IMR-90 (cell line): ENCODE measurements around the gene GRB2. TPM values are rescaled to one million over a fixed set of nuclear protein-coding genes. Genes with fewer than 3 reads are reported as not detected.

Source experiments
- ATAC-seq: fragments of 200-7000 bp; cut with Tn5 transposase; 2 replicates; pipeline ENCODE4 v1.9.1; 2020; ENCODE audit warnings: low read depth, mild to moderate bottlenecking, moderate library complexity
- BruUV-seq: library from RNA; stranded (reverse); fragments of 400-500 nt; replicated peaks from 2 replicates; lab custom pipeline; 2021; lab: Mats Ljungman, UMichigan
- CTCF ChIA-PET: fragments of 300-600 bp; formaldehyde crosslinking; extraction: SDS; loops from one replicate; lab custom pipeline; 2021; ENCODE audit warnings: antibody characterized with exemption; lab: Yijun Ruan, JAX
- POLR2A ChIA-PET: fragments of 300-600 bp; sonication (Branson Sonifier 250); formaldehyde crosslinking; loops from one replicate; lab custom pipeline; 2022; ENCODE audit warnings: antibody characterized with exemption; ENCODE audit not compliant: unreplicated experiment; lab: Charles Lee
- DNase-seq: peaks from one replicate; pipeline ENCODE4 v3.0.0; 2013
- H2AFZ ChIP-seq: replicated peaks from 2 replicates; pipeline ENCODE3; 2013; ENCODE audit warnings: low read length, mild to moderate bottlenecking; ENCODE audit not compliant: poor library complexity
- H2AK5ac ChIP-seq: 2 replicates; pipeline ENCODE4 v1.6.1; 2013; ENCODE audit warnings: low read depth, low read length, inconsistent platforms
- H2AK9ac ChIP-seq: replicated peaks from 2 replicates; pipeline ENCODE3; 2013; ENCODE audit warnings: mild to moderate bottlenecking, low read depth, low read length, moderate library complexity; ENCODE audit not compliant: poor library complexity
- H2BK120ac ChIP-seq: 2 replicates; pipeline ENCODE4 v1.6.1; 2013; ENCODE audit warnings: low read depth, low read length, inconsistent platforms
- H2BK15ac ChIP-seq: 3 replicates; pipeline ENCODE4 v1.6.1; 2013; ENCODE audit warnings: low read depth, low read length, inconsistent platforms
- H2BK20ac ChIP-seq: 2 replicates; pipeline ENCODE4 v1.6.1; 2013; ENCODE audit warnings: low read depth, mild to moderate bottlenecking, inconsistent platforms, low read length, moderate library complexity
- H2BK5ac ChIP-seq: 2 replicates; pipeline ENCODE4 v1.6.1; 2013; ENCODE audit warnings: mild to moderate bottlenecking, low read depth, low read length, inconsistent platforms; ENCODE audit not compliant: poor library complexity, severe bottlenecking
- H3K14ac ChIP-seq: replicated peaks from 2 replicates; pipeline ENCODE4 v1.6.1; 2013; ENCODE audit warnings: low read depth, low read length, inconsistent platforms
- H3K18ac ChIP-seq: 2 replicates; pipeline ENCODE4 v1.6.1; 2013; ENCODE audit warnings: low read depth, low read length, control low read depth
- H3K23ac ChIP-seq: 2 replicates; pipeline ENCODE4 v1.6.1; 2013; ENCODE audit warnings: low read depth, low read length, inconsistent platforms
- H3K27ac ChIP-seq: 2 replicates; pipeline ENCODE4 v1.5.1; 2013; ENCODE audit warnings: mild to moderate bottlenecking, control low read depth, low read length; ENCODE audit not compliant: insufficient read depth
- H3K27me3 ChIP-seq: 2 replicates; pipeline ENCODE4 v1.6.1; 2013; ENCODE audit warnings: low read length; ENCODE audit not compliant: control insufficient read depth, insufficient read depth
- H3K36me3 ChIP-seq: 2 replicates; pipeline ENCODE4 v1.6.1; 2013; ENCODE audit warnings: low read length, mixed read lengths; ENCODE audit not compliant: control insufficient read depth, insufficient read depth
- H3K4ac ChIP-seq: 2 replicates; pipeline ENCODE4 v1.6.1; 2013; ENCODE audit warnings: low read depth, low read length, inconsistent platforms
- H3K4me1 ChIP-seq: 2 replicates; pipeline ENCODE4 v1.6.1; 2013; ENCODE audit warnings: low read length, mixed read lengths; ENCODE audit not compliant: control insufficient read depth, insufficient read depth
- H3K4me2 ChIP-seq: 2 replicates; pipeline ENCODE4 v1.6.1; 2013; ENCODE audit warnings: low read depth, mild to moderate bottlenecking, control low read depth, low read length, moderate library complexity
- H3K4me3 ChIP-seq: 2 replicates; pipeline ENCODE4 v1.5.1; 2013; ENCODE audit warnings: low read depth, mild to moderate bottlenecking, control low read depth, low read length, moderate library complexity; ENCODE audit not compliant: insufficient read depth
- H3K56ac ChIP-seq: 2 replicates; pipeline ENCODE4 v1.6.1; 2013; ENCODE audit warnings: low read length, inconsistent platforms; ENCODE audit not compliant: insufficient read depth; ENCODE audit errors: extremely low read depth
- H3K79me1 ChIP-seq, 2 experiments: 2 replicates each; pipeline ENCODE4 v1.6.1; 2013; ENCODE audit warnings: low read length in 2 of 2, inconsistent platforms in 1 of 2, low read depth in 1 of 2
- H3K9ac ChIP-seq: 2 replicates; pipeline ENCODE4 v1.6.1; 2013; ENCODE audit warnings: low read depth, low read length, control low read depth
- H3K9me1 ChIP-seq: 2 replicates; pipeline ENCODE4 v1.6.1; 2013; ENCODE audit warnings: low read length, inconsistent platforms; ENCODE audit not compliant: insufficient read depth
- H3K9me3 ChIP-seq: 2 replicates; pipeline ENCODE4 v1.6.1; 2013; ENCODE audit warnings: low read length; ENCODE audit not compliant: control insufficient read depth, insufficient read depth
- H4K20me1 ChIP-seq: 2 replicates; pipeline ENCODE4 v1.6.1; 2013; ENCODE audit warnings: low read length, inconsistent platforms; ENCODE audit not compliant: insufficient read depth
- H4K5ac ChIP-seq: 2 replicates; pipeline ENCODE4 v1.6.1; 2013; ENCODE audit warnings: mild to moderate bottlenecking, low read depth, low read length, control low read depth
- H4K8ac ChIP-seq, 2 experiments: 2 replicates each; pipeline ENCODE4 v1.6.1; 2013; ENCODE audit warnings: low read depth in 2 of 2, low read length in 2 of 2, control low read depth in 1 of 2, inconsistent platforms in 1 of 2
- H4K91ac ChIP-seq: 2 replicates; pipeline ENCODE4 v1.6.1; 2013; ENCODE audit warnings: low read depth, low read length, inconsistent platforms; ENCODE audit not compliant: insufficient read depth
- MAFK ChIP-seq: IDR thresholded peaks from 2 replicates; pipeline ENCODE4 v1.6.1; 2012; ENCODE audit warnings: low read depth, low read length, improper control_type of control experiment
- NFE2L2 ChIP-seq: fragments of 150-350 bp; IDR thresholded peaks from 2 replicates; pipeline ENCODE4 v1.6.1; 2016; ENCODE audit warnings: low read depth, mild to moderate bottlenecking, low read length
- POLR2A ChIP-seq: IDR thresholded peaks from 2 replicates; pipeline ENCODE4 v1.6.1; 2012; ENCODE audit warnings: mild to moderate bottlenecking, low read depth, low read length
- SMC3 ChIP-seq: fragments of 150-350 bp; IDR thresholded peaks from 2 replicates; pipeline ENCODE4 v1.6.1; 2016; ENCODE audit warnings: low read depth, mild to moderate bottlenecking, antibody characterized with exemption, low read length, moderate library complexity
- WGBS, 2 experiments: methylation state at CpG; one replicate each; pipeline versions ENCODE4 v1.1.5 to v1.1.7; 2013; ENCODE audit warnings: missing lambda C conversion rate in 2 of 2; ENCODE audit not compliant: insufficient read length in 1 of 2; ENCODE audit errors: extremely low coverage in 2 of 2; 5-methylcytosine and 5-hydroxymethylcytosine counted together
- dilution Hi-C: fragments of 300-500 bp; cut with HindIII; formaldehyde crosslinking; loops from one replicate; pipeline ENCODE4 v1.14.3; 2018; ENCODE audit warnings: low sequenced_read_pairs; ENCODE audit not compliant: unreplicated experiment
- in situ Hi-C: fragments of 300-500 bp; cut with MboI; formaldehyde crosslinking; loops from 3 replicates; pipeline ENCODE4 v1.14.3; 2019; ENCODE audit warnings: low sequenced_read_pairs, inconsistent platforms, mixed read lengths
- intact Hi-C: fragments of 100-400 bp; cut with micrococcal nuclease; formaldehyde crosslinking; loops from 2 replicates; pipeline ENCODE4 v1.10.0; 2022
- polyA plus RNA-seq, 3 experiments: library from polyadenylated mRNA; depleted of rRNA; stranded (reverse); fragments of >200 nt; gene quantifications; 2 replicates each; pipeline ENCODE4 v1.2.3, GENCODE V29; 2012; ENCODE audit warnings: low replicate concordance in 1 of 3
- total RNA-seq: library from RNA; depleted of rRNA; stranded (reverse); fragments of >200 nt; gene quantifications from 2 replicates; pipeline ENCODE4 v1.2.3, GENCODE V29; 2012
- TF ChIP-seq, protein P1 (sequence below): fragments of 150-350 bp; IDR thresholded peaks from 2 replicates; pipeline ENCODE4 v1.6.1; 2016; ENCODE audit warnings: low read depth, mild to moderate bottlenecking, low read length, moderate library complexity, borderline replicate concordance

Gene GRB2
- total and polyA plus RNA-seq, 2 of the 4 experiments (the other 2 are of a cell fraction): 49.3 to 62.1 TPM

DNA sequence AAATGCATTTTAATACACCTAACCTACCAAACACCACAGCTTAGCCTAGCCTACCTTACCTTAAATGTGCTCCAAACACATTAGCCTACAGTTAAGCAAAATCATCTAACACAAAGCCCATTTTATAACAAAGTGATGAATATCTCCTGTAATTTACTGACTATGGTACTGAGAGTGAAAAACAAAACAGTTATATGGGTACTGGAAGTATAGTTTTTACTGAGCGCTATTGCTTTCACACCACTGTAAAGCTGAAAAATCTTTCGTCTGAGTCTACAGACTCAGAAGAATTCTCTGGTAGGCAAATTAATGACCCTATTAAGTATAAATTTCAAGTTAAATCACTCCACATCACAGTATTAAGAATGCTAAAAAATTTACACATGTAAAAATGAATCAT is 3.5 kb downstream of the GRB2 start:
- Histone ChIP-seq H2AFZ (no peak overlapping the region), H2BK15ac (no peak overlapping the region), H3K4me2 (no peak overlapping the region), H2AK9ac (no peak overlapping the region), H3K4ac (no peak overlapping the region), H4K91ac (no peak overlapping the region), H3K56ac (no peak overlapping the region), H3K23ac (peak overlapping the region; percentile 19; the same call in 1 of the 2 replicates), H3K9me3 (no peaks in the 10 kb centered on the region), H4K8ac (no peak overlapping the region), H3K36me3 (no peaks in the 10 kb centered on the region; the same call in 1 of the 2 replicates), H3K9ac (no peak overlapping the region), H3K27ac (no peak overlapping the region), H3K27me3 (no peaks in the 10 kb centered on the region), H4K5ac (no peak overlapping the region), H3K9me1 (no peaks in the 10 kb centered on the region), H3K4me3 (no peak overlapping the region), H2BK120ac (no peak overlapping the region), H3K4me1 (peaks cover 4% of the 10 kb centered on the region; the same call in 1 of the 2 replicates), H2BK5ac (no peak overlapping the region), H2BK20ac (no peak overlapping the region), H4K20me1 (peaks cover 61% of the 10 kb centered on the region), H3K79me1 (peaks cover 0 to 49% of the 10 kb centered on the region in 2 experiments; a peak in 2 of 4 replicates), H3K14ac (no peak overlapping the region), H3K18ac (no peak overlapping the region), H2AK5ac (no peak overlapping the region)
- no CpG with 5 or more reads among the region's 2 CpGs for WGBS, 2 experiments
- ATAC-seq (no peak), DNase-seq (no peak)
- POLR2A ChIA-PET: no interaction called here
- dilution Hi-C loops: no loop called here
- TSS peak; percentile 10 for BruUV-seq
- intact Hi-C loops: loop anchor here (5.0 kb wide), 1 partner anchor 40 kb away; no protein-coding TSS in a partner anchor
- in situ Hi-C loops: loop anchor here (25.0 kb wide), 1 partner anchor 340 kb away; no protein-coding TSS in a partner anchor
- CTCF ChIA-PET: interaction anchor here (1.4 to 1.9 kb wide), 2 partner anchors 79 to 132 kb away, joined by 6 to 14 read pairs; partner anchors contain the start of gene MIF4GD
- TF ChIP-seq SMC3 (no peak), MAFK (no peak), NFE2L2 (no peak), POLR2A (no peak)
- TF ChIP-seq, protein P1, sequence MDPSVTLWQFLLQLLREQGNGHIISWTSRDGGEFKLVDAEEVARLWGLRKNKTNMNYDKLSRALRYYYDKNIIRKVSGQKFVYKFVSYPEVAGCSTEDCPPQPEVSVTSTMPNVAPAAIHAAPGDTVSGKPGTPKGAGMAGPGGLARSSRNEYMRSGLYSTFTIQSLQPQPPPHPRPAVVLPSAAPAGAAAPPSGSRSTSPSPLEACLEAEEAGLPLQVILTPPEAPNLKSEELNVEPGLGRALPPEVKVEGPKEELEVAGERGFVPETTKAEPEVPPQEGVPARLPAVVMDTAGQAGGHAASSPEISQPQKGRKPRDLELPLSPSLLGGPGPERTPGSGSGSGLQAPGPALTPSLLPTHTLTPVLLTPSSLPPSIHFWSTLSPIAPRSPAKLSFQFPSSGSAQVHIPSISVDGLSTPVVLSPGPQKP: no peak
